Measurements from ENCODE around the gene DCLRE1A. TPM values are rescaled to one million over a fixed set of nuclear protein-coding genes. Genes with fewer than 3 reads are reported as not detected.

Gene DCLRE1A
- total RNA-seq, 4 donors from 2014 or later = 4.1 to 6.5 (median 5.3) TPM

- H3K27me3 ChIP-seq = no peaks in the 10 kb centered on the region
- peaks cover 9 to 69% (median 63%) of the 10 kb centered on the region in 4 donors for H3K4me1 ChIP-seq
- 2% methylated on average over 24 of the region's 62 CpGs for WGBS
- intact Hi-C loops (cut with DNase I) = loop anchor here (5.0 to 10.0 kb wide), 5 partner anchors 53 to 317 kb away; partner anchors contain the start of genes ADRB1 and CCDC186
- TF ChIP-seq POLR2A (IDR thresholded peaks at IDR 0.05; ENCODE audit: low read depth) (no peak), CTCF (IDR thresholded peaks at IDR 0.05) (peak in 1 of 3 experiments; percentile 16), POLR2AphosphoS5 (IDR thresholded peaks at IDR 0.05) (no peak), EP300 (IDR thresholded peaks at IDR 0.05) (no peak)
- peak overlapping the region; percentile 68 to 97 (median 91) for H3K4me3 ChIP-seq
- H3K36me3 ChIP-seq = peaks cover 0 to 18% (median 7%) of the 10 kb centered on the region in 4 donors
- no peaks in the 10 kb centered on the region for H3K9me3 ChIP-seq
- DNase-seq (ENCODE audit: extremely low spot score) = no peak
- H3K27ac ChIP-seq (replicated peaks in 1 of 4) = peak overlapping the region; percentile 86 to 91 (median 89)
Measured at GRCh38 chr10:113854761-113855588, 1.1 kb upstream of the DCLRE1A start.

DNA sequence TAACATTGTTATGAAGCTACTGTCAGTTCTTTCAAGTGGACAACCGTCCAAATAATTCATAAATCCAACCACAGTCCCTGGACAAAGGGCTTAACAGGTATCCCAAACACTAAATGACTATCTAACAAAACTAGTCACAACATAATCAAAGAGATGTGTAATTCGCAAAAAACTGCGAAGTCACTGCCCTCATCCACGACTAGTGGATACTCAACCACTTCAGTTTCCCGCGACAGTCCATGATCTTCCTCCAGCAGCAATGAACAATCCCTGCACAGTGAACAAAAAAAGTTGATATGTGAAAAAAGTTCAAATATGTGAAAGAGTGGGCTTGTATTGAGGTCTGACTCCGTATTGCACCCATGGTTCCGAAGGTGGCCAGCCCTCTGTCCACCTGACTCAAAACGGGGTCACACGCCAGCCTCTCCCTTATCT is 287 bp downstream of the DCLRE1A start:
- Histone ChIP-seq H3K27ac (replicated peaks in 1 of 4) (peak overlapping the region; percentile 86 to 91 (median 89)), H3K9me3 (no peaks in the 10 kb centered on the region), H3K4me3 (peak overlapping the region; percentile 68 to 97 (median 91)), H3K4me1 (peaks cover 9 to 73% (median 61%) of the 10 kb centered on the region in 4 donors), H3K36me3 (peaks cover 0 to 10% (median 2%) of the 10 kb centered on the region in 4 donors), H3K27me3 (no peaks in the 10 kb centered on the region)
- DNase-seq (ENCODE audit: extremely low spot score) = no peak
- WGBS = 23% methylated on average over 10 of the region's 10 CpGs
- no peak for TF ChIP-seq EP300 (IDR thresholded peaks at IDR 0.05)
- TF ChIP-seq POLR2AphosphoS5 (IDR thresholded peaks at IDR 0.05) = no peak
- TF ChIP-seq POLR2A (IDR thresholded peaks at IDR 0.05; ENCODE audit: low read depth) = no peak
- no peak for TF ChIP-seq CTCF (IDR thresholded peaks at IDR 0.05)
- intact Hi-C loops (cut with DNase I) = loop anchor here (5.0 to 10.0 kb wide), 3 partner anchors 149 to 251 kb away; partner anchors contain the start of gene ADRB1

DNA sequence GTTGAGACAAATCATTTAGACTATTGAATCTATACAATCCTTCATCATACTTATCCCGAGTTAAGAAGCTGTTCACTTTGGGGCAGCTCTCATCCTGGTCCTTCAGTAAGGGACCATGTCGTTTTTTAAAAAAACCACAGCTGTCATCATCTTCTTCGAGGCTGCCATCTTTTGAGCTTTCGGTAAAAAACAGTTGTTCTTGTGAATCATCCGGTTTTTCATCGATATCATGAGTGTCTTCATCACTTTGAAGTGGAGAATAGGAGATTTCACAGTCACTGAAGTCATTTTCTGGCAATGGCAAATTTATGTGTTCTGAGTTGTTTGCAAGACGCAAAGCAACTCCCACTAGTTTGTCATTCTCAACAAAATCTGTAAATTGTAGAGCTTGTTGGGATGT is 3.9 kb downstream of the DCLRE1A start:
- Histone ChIP-seq H3K4me1 (peaks cover 3 to 47% (median 27%) of the 10 kb centered on the region in 4 donors), H3K27ac (replicated peaks in 1 of 4) (no peak overlapping the region), H3K4me3 (no peak overlapping the region), H3K36me3 (peaks cover 0 to 25% (median 5%) of the 10 kb centered on the region in 4 donors), H3K27me3 (no peaks in the 10 kb centered on the region), H3K9me3 (no peaks in the 10 kb centered on the region)
- no peak for TF ChIP-seq POLR2A (IDR thresholded peaks at IDR 0.05; ENCODE audit: low read depth)
- no peak for TF ChIP-seq EP300 (IDR thresholded peaks at IDR 0.05)
- TF ChIP-seq CTCF (IDR thresholded peaks at IDR 0.05) = no peak
- no peak for DNase-seq (ENCODE audit: extremely low spot score)
- WGBS = 96% methylated on average over 7 of the region's 7 CpGs
- intact Hi-C loops (cut with DNase I) = loop anchor here (5.0 to 10.0 kb wide), 3 partner anchors 145 to 255 kb away; partner anchors contain the start of gene ADRB1

DNA sequence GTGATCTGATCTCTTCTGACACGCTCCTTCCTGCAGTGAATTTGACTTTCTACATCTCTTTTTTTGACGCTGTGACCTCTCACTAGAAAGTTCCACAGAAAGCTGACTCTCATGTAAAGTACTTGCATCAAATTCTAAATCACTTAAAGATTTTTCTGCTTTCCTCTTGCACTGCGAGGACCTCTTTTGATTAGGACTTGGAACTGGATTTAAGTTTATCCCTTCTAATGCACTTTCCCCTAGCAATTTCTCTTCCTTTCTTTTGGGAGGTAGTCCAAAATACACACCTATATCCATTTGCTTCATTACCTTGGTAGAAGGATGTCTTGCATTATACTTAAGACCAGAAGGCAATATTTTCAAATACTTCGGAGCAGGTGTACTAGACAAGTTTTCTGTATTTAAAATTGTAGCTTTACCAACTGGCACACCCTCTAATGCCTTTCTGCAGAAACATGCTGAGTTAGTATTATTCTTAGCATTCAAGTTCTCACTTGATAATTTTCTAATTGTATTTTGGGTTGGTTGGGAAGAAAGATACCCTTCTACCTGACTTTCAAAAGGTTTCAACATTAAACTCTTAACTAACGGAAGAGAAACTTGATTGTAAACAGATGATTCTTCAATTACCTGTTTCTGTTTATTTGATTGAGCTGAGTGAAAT is 4.6 kb downstream of the DCLRE1A start:
- no peak overlapping the region for H3K27ac ChIP-seq (replicated peaks in 1 of 4)
- DNase-seq (ENCODE audit: extremely low spot score) = no peak
- H3K4me1 ChIP-seq = peaks cover 3 to 47% (median 27%) of the 10 kb centered on the region in 4 donors
- H3K9me3 ChIP-seq = no peaks in the 10 kb centered on the region
- intact Hi-C loops (cut with DNase I) = no loop called here
- TF ChIP-seq EP300 (IDR thresholded peaks at IDR 0.05) = no peak
- TF ChIP-seq CTCF (IDR thresholded peaks at IDR 0.05) = no peak
- TF ChIP-seq POLR2A (IDR thresholded peaks at IDR 0.05; ENCODE audit: low read depth) = no peak
- TF ChIP-seq POLR2AphosphoS5 (IDR thresholded peaks at IDR 0.05) = no peak
- H3K4me3 ChIP-seq = no peak overlapping the region
- WGBS = 93% methylated on average over 5 of the region's 5 CpGs
- H3K27me3 ChIP-seq = no peaks in the 10 kb centered on the region
- H3K36me3 ChIP-seq = peaks cover 0 to 32% (median 10%) of the 10 kb centered on the region in 4 donors

Measured in esophagus muscularis mucosa (tissue), 4 donors.